OCI-LY7 (cell line): ENCODE measurements around the gene SGSM1.

ENCODE experiments used
- EZH2phosphoT487 ChIP-seq: fragments of 200-600 bp; sonication (generic); IDR thresholded peaks from 2 replicates; pipeline ENCODE4 v1.6.1; 2018; ENCODE audit warnings: low read depth, borderline replicate concordance, mild to moderate bottlenecking, mixed run types, antibody characterized with exemption, low read length, moderate library complexity, mixed read lengths
- TF ChIP-seq, protein P1 (sequence below): fragments of 200-600 bp; sonication (generic); conservative IDR thresholded peaks from 2 replicates; pipeline ENCODE4 v1.5.1; 2014; ENCODE audit warnings: mild to moderate bottlenecking, antibody characterized with exemption, low read length, moderate library complexity, mixed read lengths

DNA sequence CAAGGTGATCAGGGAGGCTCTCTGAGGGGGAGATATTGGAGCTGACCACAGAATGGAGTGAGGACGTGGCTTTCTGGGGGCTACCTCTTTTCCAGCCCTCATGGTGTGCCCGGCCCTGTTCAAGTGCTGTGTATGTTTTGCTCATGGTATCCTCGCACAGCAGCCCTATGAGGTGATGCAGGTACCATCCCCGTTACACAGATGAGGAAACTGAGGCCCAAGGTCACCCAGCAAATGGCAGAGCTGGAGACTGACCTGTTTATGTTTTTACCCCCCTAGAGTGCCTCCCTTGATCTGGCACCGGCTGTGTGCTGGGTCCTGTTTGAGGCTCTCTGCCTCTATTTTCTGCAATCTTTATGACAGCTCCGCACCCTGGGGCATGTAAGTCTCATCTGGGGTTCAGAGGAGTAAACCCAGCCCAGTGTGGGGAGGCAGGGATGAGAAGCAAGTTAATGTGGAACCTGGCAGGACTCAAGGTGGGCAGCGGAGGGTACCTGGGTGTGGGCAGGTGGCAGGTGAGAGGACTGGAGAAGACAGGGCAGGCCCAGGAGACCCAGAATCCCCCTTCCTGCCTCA is 20.8 kb downstream of the SGSM1 start:
- TF ChIP-seq, protein P1, sequence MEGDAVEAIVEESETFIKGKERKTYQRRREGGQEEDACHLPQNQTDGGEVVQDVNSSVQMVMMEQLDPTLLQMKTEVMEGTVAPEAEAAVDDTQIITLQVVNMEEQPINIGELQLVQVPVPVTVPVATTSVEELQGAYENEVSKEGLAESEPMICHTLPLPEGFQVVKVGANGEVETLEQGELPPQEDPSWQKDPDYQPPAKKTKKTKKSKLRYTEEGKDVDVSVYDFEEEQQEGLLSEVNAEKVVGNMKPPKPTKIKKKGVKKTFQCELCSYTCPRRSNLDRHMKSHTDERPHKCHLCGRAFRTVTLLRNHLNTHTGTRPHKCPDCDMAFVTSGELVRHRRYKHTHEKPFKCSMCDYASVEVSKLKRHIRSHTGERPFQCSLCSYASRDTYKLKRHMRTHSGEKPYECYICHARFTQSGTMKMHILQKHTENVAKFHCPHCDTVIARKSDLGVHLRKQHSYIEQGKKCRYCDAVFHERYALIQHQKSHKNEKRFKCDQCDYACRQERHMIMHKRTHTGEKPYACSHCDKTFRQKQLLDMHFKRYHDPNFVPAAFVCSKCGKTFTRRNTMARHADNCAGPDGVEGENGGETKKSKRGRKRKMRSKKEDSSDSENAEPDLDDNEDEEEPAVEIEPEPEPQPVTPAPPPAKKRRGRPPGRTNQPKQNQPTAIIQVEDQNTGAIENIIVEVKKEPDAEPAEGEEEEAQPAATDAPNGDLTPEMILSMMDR: no peak
- TF ChIP-seq EZH2phosphoT487: no peak
